Ovary (tissue), 9 donors: Measurements from ENCODE around the gene FBXO8. TPM values are rescaled to one million over a fixed set of nuclear protein-coding genes. Genes with fewer than 3 reads are reported as not detected.

Source experiments
- DNase-seq, 5 donors: peaks; one replicate each; pipeline ENCODE4 v3.0.0-alpha.2; 2019 to 2020
- H3K27ac ChIP-seq, 2 donors: fragments of 200-600 bp; one replicate each; pipeline versions ENCODE4 v1.5.1 to v1.8.0; 2019 to 2022
- H3K27me3 ChIP-seq: fragments of 200-600 bp; one replicate; pipeline ENCODE4 v1.8.0; 2022
- H3K36me3 ChIP-seq: fragments of 200-600 bp; sonication (generic); one replicate; pipeline ENCODE4 v1.5.1; 2019
- H3K4me1 ChIP-seq: one replicate; pipeline ENCODE4 v1.8.1; 2013; ENCODE audit warnings: mild to moderate bottlenecking, moderate library complexity; ENCODE audit not compliant: insufficient read depth
- H3K4me3 ChIP-seq: fragments of 200-600 bp; sonication (generic); one replicate; pipeline ENCODE4 v1.5.1; 2017
- H3K9me3 ChIP-seq, 2 donors: fragments of 200-600 bp in 1 of 2; sonication (generic) in 1 of 2; one replicate each; pipeline versions ENCODE4 v1.5.1 to v1.8.1; 2013 to 2019; ENCODE audit warnings: mild to moderate bottlenecking in 1 of 2, moderate library complexity in 1 of 2
- CTCF ChIP-seq, 3 donors: fragments of 450-650 bp in 2 of 3; fragments of 200-600 bp in 1 of 3; IDR thresholded peaks; one replicate each; pipeline versions ENCODE4 v1.5.1 to v1.8.0; 2016 to 2022; ENCODE audit warnings: antibody characterized with exemption in 3 of 3, mild to moderate bottlenecking in 1 of 3
- EP300 ChIP-seq: sonication (generic); formaldehyde crosslinking; IDR thresholded peaks from one replicate; pipeline ENCODE4 v1.6.1; 2017; ENCODE audit warnings: antibody characterized with exemption
- POLR2A ChIP-seq: fragments of 450-650 bp; IDR thresholded peaks from one replicate; pipeline ENCODE4 v1.6.1; 2017; ENCODE audit warnings: antibody characterized with exemption, mild to moderate bottlenecking, moderate library complexity
- WGBS, 3 donors: extraction: QIAGEN DNeasy Blood & Tissue Kit in 1 of 3; methylation state at CpG; one replicate each; pipeline versions ENCODE4 v1.1.5 to v1.1.7; 2013 to 2017; 5-methylcytosine and 5-hydroxymethylcytosine counted together
- intact Hi-C, 4 donors: fragments of 100-400 bp; cut with DNase I; formaldehyde crosslinking; loops; one replicate each; pipeline versions ENCODE4 v1.11.0 to v1.15.1; 2022 to 2023
- polyA plus RNA-seq, 2 donors: library from polyadenylated mRNA; stranded (reverse); fragments of 200-250 nt in 1 of 2; fragments of 350-450 nt in 1 of 2; fragmentation: Illumina TruSeq in 1 of 2; extraction: RNeasy Lipid Tissue Mini Kit (QIAGEN cat#74804) in 1 of 2; gene quantifications; one replicate each; pipeline ENCODE4 v1.2.3, GENCODE V29; 2013 to 2014
- total RNA-seq, 7 donors: library from RNA; depleted of rRNA in 2 of 7; stranded (reverse); fragments of >200 nt in 2 of 7; fragmentation: NEBNext Ultra II Directional in 3 of 7; extraction: Animal tissue kit (Norgen Biotek cat#: 25700) in 3 of 7; gene quantifications; one replicate each; pipeline versions ENCODE4 v1.1.0 to v1.2.4, GENCODE V29; 2016 to 2023
- donor health status: DM: no; HTN: no; CAD: no; lungs with moderate emphysema.
- donor health status: DM: no; HTN: no; CAD: no.
- donor health status: Bipolar disorder and iron deficiency.
- donor health status: DM: yes; HTN: yes; CAD: no.
- donor health status: DM: no; HTN: no; CAD: no.
- donor health status: DM: yes; HTN: yes; CAD: no.

FBXO8 gene
- total and polyA plus RNA-seq, 9 donors = 19.0 to 41.1 (median 28.9) TPM

GRCh38 chr4:174214101-174214878 lies 69.2 kb downstream of the FBXO8 start:
- TF ChIP-seq EP300 (no peak), POLR2A (no peak), CTCF (IDR thresholded peaks at IDR 0.05) (no peak)
- 13 to 16% (median 13%) methylated on average over 47 of the region's 47 CpGs for WGBS, 3 donors
- Histone ChIP-seq H3K27me3 (no peaks in the 10 kb centered on the region), H3K36me3 (no peaks in the 10 kb centered on the region), H3K27ac (no peak overlapping the region), H3K4me3 (peak overlapping the region; percentile 12), H3K9me3 (no peaks in the 10 kb centered on the region), H3K4me1 (no peaks in the 10 kb centered on the region)
- no peak for DNase-seq
- intact Hi-C loops = no loop called here

GRCh38 chr4:174213731-174214100 lies 69.8 kb downstream of the FBXO8 start:
- intact Hi-C loops = no loop called here
- no peak overlapping the region for H3K27ac ChIP-seq
- no peaks in the 10 kb centered on the region for H3K4me1 ChIP-seq
- no peaks in the 10 kb centered on the region for H3K27me3 ChIP-seq
- TF ChIP-seq POLR2A (no peak), CTCF (IDR thresholded peaks at IDR 0.05) (no peak), EP300 (no peak)
- H3K4me3 ChIP-seq = no peak overlapping the region
- H3K36me3 ChIP-seq = no peaks in the 10 kb centered on the region
- H3K9me3 ChIP-seq = no peaks in the 10 kb centered on the region
- no peak for DNase-seq
- 12 to 13% (median 12%) methylated on average over 16 of the region's 16 CpGs for WGBS, 3 donors

- Histone ChIP-seq H3K9me3 (no peaks in the 10 kb centered on the region), H3K36me3 (no peaks in the 10 kb centered on the region), H3K27me3 (no peaks in the 10 kb centered on the region), H3K4me1 (no peaks in the 10 kb centered on the region), H3K27ac (no peak overlapping the region), H3K4me3 (no peak overlapping the region)
- 37 to 51% (median 40%) methylated on average over 5 of the region's 5 CpGs for WGBS, 3 donors
- TF ChIP-seq POLR2A (no peak), EP300 (no peak), CTCF (IDR thresholded peaks at IDR 0.05) (no peak)
- DNase-seq = no peak
- intact Hi-C loops = no loop called here
These were observed 71.4 kb downstream of the FBXO8 start for GRCh38 chr4:174212061-174212460.

GRCh38 chr4:174211622-174212044 lies 71.8 kb downstream of the FBXO8 start:
- intact Hi-C loops = no loop called here
- Histone ChIP-seq H3K4me3 (no peak overlapping the region), H3K27me3 (no peaks in the 10 kb centered on the region), H3K27ac (no peak overlapping the region), H3K9me3 (no peaks in the 10 kb centered on the region), H3K4me1 (no peaks in the 10 kb centered on the region), H3K36me3 (no peaks in the 10 kb centered on the region)
- no peak for DNase-seq
- TF ChIP-seq CTCF (IDR thresholded peaks at IDR 0.05) (no peak), EP300 (no peak), POLR2A (no peak)
- WGBS, 3 donors = 22 to 34% (median 30%) methylated on average over 23 of the region's 23 CpGs
